HepG2 (cell line): ENCODE data around the gene GNAZ. TPM values are rescaled to one million over a fixed set of nuclear protein-coding genes. Genes with fewer than 3 reads are reported as not detected.
A peak's percentile ranks its signal among the peaks of the same experiment; 100 is the strongest.

ENCODE experiments used
- ATAC-seq: fragments of 200-7000 bp; cut with Tn5 transposase; 3 replicates; pipeline ENCODE4 v1.9.1; 2020; ENCODE audit warnings: mild to moderate bottlenecking, moderate library complexity
- BruUV-seq: library from RNA; stranded (reverse); fragments of 400-500 nt; replicated peaks from 2 replicates; lab custom pipeline; 2021; lab: Mats Ljungman, UMichigan
- CTCF ChIA-PET: fragments of 300-600 bp; formaldehyde crosslinking; extraction: SDS; loops from one replicate; lab custom pipeline; 2021; ENCODE audit warnings: low total read pairs, inconsistent platforms, low intra/inter-chr PET ratio; lab: Yijun Ruan, JAX
- POLR2A ChIA-PET: fragments of 350-600 bp; sonication (Branson Sonifier 250); formaldehyde crosslinking; loops from one replicate; lab custom pipeline; 2020; ENCODE audit warnings: antibody characterized with exemption, inconsistent platforms; lab: Yijun Ruan, JAX
- DNase-seq: peaks from one replicate; pipeline ENCODE4 v3.0.0-alpha.2; 2015; ENCODE audit warnings: low spot score
- FAIRE-seq: peaks from 3 replicates; lab custom pipeline; 2011; peaks lifted over from hg19 to GRCh38; lab: Jason Lieb, UNC
- H2AFZ ChIP-seq: one replicate; pipeline ENCODE4 v1.6.1; 2011; ENCODE audit warnings: low read length, inconsistent platforms
- H3K27ac ChIP-seq: fragments of 300-600 bp; 3 replicates; pipeline ENCODE4 v1.8.0; 2011; ENCODE audit warnings: mixed run types, mild to moderate bottlenecking, mixed read lengths, low read length, inconsistent platforms; ENCODE audit not compliant: insufficient read depth; ENCODE audit errors: extremely low read length
- H3K27me3 ChIP-seq, 2 experiments: fragments of 200-600 bp in 1 of 2; 2 replicates in 1 of 2; 3 replicates in 1 of 2; pipeline versions ENCODE4 v1.6.0 to v1.8.0; 2011; ENCODE audit warnings: low read length in 2 of 2, mild to moderate bottlenecking in 2 of 2, moderate library complexity in 2 of 2, inconsistent platforms in 1 of 2; ENCODE audit not compliant: insufficient read depth in 2 of 2, control insufficient read depth in 1 of 2
- H3K36me3 ChIP-seq, 2 experiments: fragments of 200-600 bp in 1 of 2; replicated peaks in 1 of 2; 2 replicates in 1 of 2; 3 replicates in 1 of 2; pipeline versions ENCODE4 v1.5.1 to v1.8.0; 2011; ENCODE audit warnings: low read length in 2 of 2, inconsistent platforms in 1 of 2; ENCODE audit not compliant: insufficient read depth in 2 of 2, control insufficient read depth in 1 of 2
- H3K4me1 ChIP-seq: 2 replicates; pipeline ENCODE4 v1.5.1; 2012; ENCODE audit warnings: low read length, inconsistent platforms; ENCODE audit not compliant: insufficient read depth
- H3K4me2 ChIP-seq: 2 replicates; pipeline ENCODE4 v1.6.0; 2011; ENCODE audit warnings: low read depth, low read length, inconsistent platforms
- H3K4me3 ChIP-seq, 3 experiments: fragments of 200-600 bp in 1 of 3; sonication (generic), shearing (Covaris generic) in 1 of 3; replicated peaks in 1 of 3; 2 replicates each; pipeline ENCODE4 v1.5.1; 2011 to 2016; ENCODE audit warnings: low read length in 3 of 3, inconsistent platforms in 2 of 3, low read depth in 2 of 3, mild to moderate bottlenecking in 2 of 3, control low read depth in 1 of 3, mixed read lengths in 1 of 3; ENCODE audit not compliant: insufficient read depth in 1 of 3
- H3K79me2 ChIP-seq: one replicate; pipeline ENCODE4 v1.6.1; 2011; ENCODE audit warnings: low read length, inconsistent platforms; ENCODE audit not compliant: insufficient read depth
- H3K9ac ChIP-seq: 2 replicates; pipeline ENCODE4 v1.6.0; 2011; ENCODE audit warnings: mild to moderate bottlenecking, low read depth, low read length, inconsistent platforms; ENCODE audit not compliant: insufficient read depth
- H3K9me3 ChIP-seq: 2 replicates; pipeline ENCODE4 v1.5.1; 2012; ENCODE audit warnings: mild to moderate bottlenecking, low read length
- H4K20me1 ChIP-seq: 2 replicates; pipeline ENCODE4 v1.6.0; 2011; ENCODE audit warnings: inconsistent platforms, mild to moderate bottlenecking, low read length, moderate library complexity; ENCODE audit not compliant: insufficient read depth
- AGO2 ChIP-seq: fragments of 200-400 bp; formaldehyde crosslinking; optimal IDR thresholded peaks from 2 replicates; pipeline ENCODE3; 2017; ENCODE audit warnings: mild to moderate bottlenecking, low read depth, low read length, moderate library complexity
- FOXP1 ChIP-seq, 2 experiments: fragments of 450-650 bp in 1 of 2; IDR thresholded peaks; 2 replicates each; pipeline ENCODE4 v1.6.1; 2017 to 2018; ENCODE audit warnings: antibody characterized with exemption in 1 of 2
- NFKB2 ChIP-seq: sonication (generic); formaldehyde crosslinking; IDR thresholded peaks from 2 replicates; pipeline ENCODE4 v1.4.0; 2020; ENCODE audit warnings: missing genetic modification reagents, borderline replicate concordance
- PATZ1 ChIP-seq: sonication (generic); formaldehyde crosslinking; IDR thresholded peaks from 2 replicates; pipeline ENCODE4 v1.4.0; 2020; ENCODE audit warnings: missing genetic modification reagents
- POLR2G ChIP-seq: fragments of 200-400 bp; formaldehyde crosslinking; IDR thresholded peaks from 2 replicates; pipeline ENCODE4 v1.6.1; 2018; ENCODE audit warnings: mild to moderate bottlenecking, low read depth, low read length, moderate library complexity
- TCF7L2 ChIP-seq: IDR thresholded peaks from 2 replicates; pipeline ENCODE4 v1.6.1; 2011; ENCODE audit warnings: mild to moderate bottlenecking, low read depth, low read length, moderate library complexity
- ZBTB10 ChIP-seq: sonication (generic); formaldehyde crosslinking; IDR thresholded peaks from 2 replicates; pipeline ENCODE4 v1.4.0; 2020; ENCODE audit warnings: missing genetic modification reagents, borderline replicate concordance
- ZNF552 ChIP-seq: sonication (generic); formaldehyde crosslinking; IDR thresholded peaks from 2 replicates; pipeline ENCODE4 v1.9.0; 2022; ENCODE audit warnings: missing genetic modification reagents, mild to moderate bottlenecking, borderline replicate concordance
- ZNF788 ChIP-seq: sonication (generic); formaldehyde crosslinking; IDR thresholded peaks from 2 replicates; pipeline ENCODE4 v1.5.0; 2020; ENCODE audit warnings: mild to moderate bottlenecking, missing genetic modification reagents, borderline replicate concordance
- WGBS: methylation state at CpG from one replicate; pipeline ENCODE4 v1.1.6; 2017; ENCODE audit warnings: low lambda C conversion rate; 5-methylcytosine and 5-hydroxymethylcytosine counted together
- in situ Hi-C: cut with HindIII; loops from 2 replicates; pipeline ENCODE4 v1.10.0; 2017; ENCODE audit warnings: low pct_unique_long_range_greater_than_20kb; ENCODE audit not compliant: extremely low pct_ligation_motif_present
- intact Hi-C: fragments of 100-400 bp; cut with micrococcal nuclease; formaldehyde crosslinking; loops from one replicate; pipeline ENCODE4 v1.10.0; 2022; ENCODE audit not compliant: unreplicated experiment
- polyA plus RNA-seq, 8 experiments: library from polyadenylated mRNA; depleted of rRNA in 3 of 8; stranded (reverse) in 7 of 8; unstranded in 1 of 8; fragments of >200 nt; fragmentation: Illumina TruSeq in 4 of 8; extraction: Trizol in 4 of 8; gene quantifications; 2 replicates each; pipeline versions ENCODE4 v1.2.1 to v1.2.3, GENCODE V29; 2011 to 2016; ENCODE audit warnings: low read depth in 4 of 8, missing spikeins in 1 of 8, mixed read lengths in 1 of 8; ENCODE audit not compliant: insufficient read depth in 1 of 8
- total RNA-seq, 5 experiments: library from RNA; depleted of rRNA; stranded (reverse); fragments of >200 nt; fragmentation: Illumina TruSeq; extraction: Trizol; gene quantifications; 2 replicates each; pipeline ENCODE4 v1.2.3, GENCODE V29; 2016; ENCODE audit warnings: low read depth in 1 of 5
- TF ChIP-seq, protein P1 (sequence below): sonication (generic); formaldehyde crosslinking; IDR thresholded peaks from 2 replicates; pipeline ENCODE4 v1.4.0; 2020; ENCODE audit warnings: mild to moderate bottlenecking, low read depth, missing genetic modification reagents

GNAZ gene
- total and polyA plus RNA-seq, 2 of the 13 experiments (the other 11 are each of a cell fraction or from before 2014, with no cell fraction given): 11.4 to 22.3 TPM

GRCh38 chr22:23097412-23098229, 27.3 kb downstream of the GNAZ start:
- H4K20me1 ChIP-seq: no peaks in the 10 kb centered on the region

GRCh38 chr22:23098230-23098705, 27.9 kb downstream of the GNAZ start:
- Histone ChIP-seq H4K20me1 (no peaks in the 10 kb centered on the region), H3K27me3 (no peaks in the 10 kb centered on the region), H3K4me3 (no peak overlapping the region), H3K4me1 (no peaks in the 10 kb centered on the region), H3K9ac (no peak overlapping the region), H3K9me3 (no peaks in the 10 kb centered on the region), H3K36me3 (peaks cover 12 to 27% of the 10 kb centered on the region in 2 experiments; a peak in 4 of 5 replicates), H3K27ac (no peak overlapping the region), H3K4me2 (no peak overlapping the region), H3K79me2 (no peaks in the 10 kb centered on the region), H2AFZ (no peak overlapping the region)
- ATAC-seq (no peak), DNase-seq (no peak), FAIRE-seq (no peak)
- CTCF ChIA-PET: no interaction called here
- BruUV-seq: no TSS peak
- intact Hi-C loops: no loop called here
- WGBS: 95% methylated on average over 5 of the region's 5 CpGs
- POLR2A ChIA-PET: no interaction called here
- in situ Hi-C loops: no loop called here
- TF ChIP-seq NFKB2 (no peak), ZNF788 (CRISPR knock-in tag) (no peak), PATZ1 (no peak), ZBTB10 (CRISPR knock-in tag) (no peak), TCF7L2 (no peak), FOXP1 (IDR thresholded peaks at IDR 0.05) (no peak), FOXP1 (CRISPR knock-in tag; IDR thresholded peaks at IDR 0.05) (no peak), ZNF552 (CRISPR knock-in tag) (no peak)
- TF ChIP-seq, protein P1, sequence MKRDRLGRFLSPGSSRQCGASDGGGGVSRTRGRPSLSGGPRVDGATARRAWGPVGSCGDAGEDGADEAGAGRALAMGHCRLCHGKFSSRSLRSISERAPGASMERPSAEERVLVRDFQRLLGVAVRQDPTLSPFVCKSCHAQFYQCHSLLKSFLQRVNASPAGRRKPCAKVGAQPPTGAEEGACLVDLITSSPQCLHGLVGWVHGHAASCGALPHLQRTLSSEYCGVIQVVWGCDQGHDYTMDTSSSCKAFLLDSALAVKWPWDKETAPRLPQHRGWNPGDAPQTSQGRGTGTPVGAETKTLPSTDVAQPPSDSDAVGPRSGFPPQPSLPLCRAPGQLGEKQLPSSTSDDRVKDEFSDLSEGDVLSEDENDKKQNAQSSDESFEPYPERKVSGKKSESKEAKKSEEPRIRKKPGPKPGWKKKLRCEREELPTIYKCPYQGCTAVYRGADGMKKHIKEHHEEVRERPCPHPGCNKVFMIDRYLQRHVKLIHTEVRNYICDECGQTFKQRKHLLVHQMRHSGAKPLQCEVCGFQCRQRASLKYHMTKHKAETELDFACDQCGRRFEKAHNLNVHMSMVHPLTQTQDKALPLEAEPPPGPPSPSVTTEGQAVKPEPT (CRISPR knock-in tag): no peak

More at GRCh38 chr22:23097412-23098229, 27.3 kb downstream of the GNAZ start:
- no peak overlapping the region for H3K9ac ChIP-seq
- ChIA-PET POLR2A (no interaction called here), CTCF (no interaction called here)
- H3K79me2 ChIP-seq: no peaks in the 10 kb centered on the region
- H3K27me3 ChIP-seq: no peaks in the 10 kb centered on the region
- ATAC-seq: no peak
- WGBS: 100% methylated on average over 1 of the region's 16 CpGs
- no peak for DNase-seq
- no peak for TF ChIP-seq POLR2G
- peak; percentile 33 for TF ChIP-seq AGO2
- in situ Hi-C loops (no loop called here), intact Hi-C loops (loop anchor here (2.0 kb wide), 1 partner anchor 35 kb away; no protein-coding TSS in a partner anchor)
- H2AFZ ChIP-seq: no peak overlapping the region
- no peak overlapping the region for H3K27ac ChIP-seq
- no peak overlapping the region for H3K4me2 ChIP-seq
- H3K4me3 ChIP-seq: no peak overlapping the region
- H3K9me3 ChIP-seq: no peaks in the 10 kb centered on the region
- H3K36me3 ChIP-seq: peaks cover 13 to 31% of the 10 kb centered on the region in 2 experiments; a peak in 4 of 5 replicates
- FAIRE-seq: no peak
- no TSS peak for BruUV-seq
- no peaks in the 10 kb centered on the region for H3K4me1 ChIP-seq
